GM19239 (cell line): Measurements from ENCODE around the gene RNF39.
"Not testable (repeated sequence)": the region's sequence is repeated elsewhere in the genome, so short reads cannot be mapped to it uniquely, and the experiment has no call there.

Experiments used
- DNase-seq: peaks from one replicate; pipeline ENCODE4 v3.0.0; 2011; ENCODE audit warnings: low spot score; ENCODE audit not compliant: insufficient read length
- FAIRE-seq: peaks from 2 replicates; lab custom pipeline; 2011; peaks lifted over from hg19 to GRCh38; lab: Jason Lieb, UNC

RNF39 gene

DNA sequence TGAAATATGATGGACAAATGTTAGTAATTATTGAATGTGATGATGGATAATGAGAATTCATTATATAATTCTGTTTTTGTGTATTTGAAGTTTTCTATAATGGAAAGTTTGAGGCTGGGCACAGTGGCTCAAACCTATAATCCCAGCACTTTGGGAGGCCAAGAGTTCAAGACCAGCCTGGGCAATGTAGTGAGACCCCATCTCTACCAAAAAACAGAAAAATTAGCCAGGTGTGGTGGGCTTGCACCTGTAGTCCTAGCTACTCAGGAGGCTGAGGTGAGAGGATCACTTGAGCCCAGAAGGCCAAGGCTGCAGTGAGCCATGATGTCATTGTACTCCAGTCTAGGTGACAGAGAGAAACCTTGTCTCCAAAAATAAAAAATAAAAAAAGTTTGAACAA is 52.9 kb downstream of the RNF39 start:
- not testable (repeated sequence) for FAIRE-seq, DNase-seq

DNA sequence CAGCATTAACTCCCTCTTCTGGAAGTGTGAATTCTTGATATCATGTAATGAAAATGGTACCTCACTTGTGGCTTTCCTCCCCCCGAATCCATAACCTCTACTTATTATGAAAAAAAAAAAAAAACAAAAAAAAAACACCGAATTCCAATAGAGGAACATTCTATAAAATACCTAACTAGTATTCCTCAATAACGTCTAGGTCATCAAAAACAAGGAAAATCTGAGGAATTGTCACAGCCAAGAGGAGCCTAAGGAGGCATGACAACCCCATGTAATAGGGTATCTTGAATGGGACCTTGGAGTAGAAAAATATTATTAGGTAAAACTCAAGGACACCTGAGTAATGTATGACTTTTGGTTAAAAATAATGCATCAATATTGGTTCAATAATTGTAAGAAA is 53.4 kb downstream of the RNF39 start:
- DNase-seq (no peak), FAIRE-seq (no peak)

- DNase-seq, result no peak
- no peak for FAIRE-seq
These were observed 54.9 kb downstream of the RNF39 start for GRCh38 chr6:30020626-30021025.
